ENCODE data around the gene CHPF2.

GRCh38 chr7:151187409-151188251 lies 44.7 kb upstream of the CHPF2 start:
- TF ChIP-seq EP300 (IDR thresholded peaks at IDR 0.05) (no peak), CTCF (IDR thresholded peaks at IDR 0.05) (no peak), POLR2A (IDR thresholded peaks at IDR 0.05) (no peak)

Measured in tibial nerve (tissue), 4 donors.